ENCODE measurements around the gene GPC3.
A peak's percentile ranks its signal among the peaks of the same experiment; 100 is the strongest.
"Not testable (repeated sequence)": the region's sequence is repeated elsewhere in the genome, so short reads cannot be mapped to it uniquely, and the experiment has no call there.

Gene GPC3

DNA sequence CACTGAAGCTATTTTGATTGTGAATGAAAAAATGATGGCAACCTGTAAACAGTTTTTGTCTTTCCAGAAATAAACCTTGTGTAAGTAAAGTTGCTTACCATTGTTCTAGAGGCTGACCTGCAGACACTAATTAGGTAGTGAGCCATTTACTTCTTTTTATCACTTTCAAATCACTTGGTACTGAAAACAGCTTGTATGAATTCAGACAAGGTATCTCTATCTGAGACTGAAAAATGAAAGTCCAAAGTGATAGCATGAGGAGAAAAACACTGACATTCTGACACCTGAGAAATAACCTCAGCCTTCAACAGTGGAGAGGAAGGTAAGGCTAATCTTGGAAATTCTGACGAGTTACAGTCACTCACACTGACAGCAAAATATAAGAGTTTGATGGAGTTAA is 238.8 kb downstream of the GPC3 start:
- DNase-seq = no peak

GRCh38 chrX:133745349-133745748 is 240.0 kb downstream of the GPC3 start:
- peak; percentile 2 for DNase-seq

GRCh38 chrX:133742602-133743305 is 242.6 kb downstream of the GPC3 start:
- DNase-seq = no peak

GRCh38 chrX:133741303-133741702 is 244.1 kb downstream of the GPC3 start:
- DNase-seq = no peak

GRCh38 chrX:133726642-133727041 is 258.8 kb downstream of the GPC3 start:
- no peak for DNase-seq

DNA sequence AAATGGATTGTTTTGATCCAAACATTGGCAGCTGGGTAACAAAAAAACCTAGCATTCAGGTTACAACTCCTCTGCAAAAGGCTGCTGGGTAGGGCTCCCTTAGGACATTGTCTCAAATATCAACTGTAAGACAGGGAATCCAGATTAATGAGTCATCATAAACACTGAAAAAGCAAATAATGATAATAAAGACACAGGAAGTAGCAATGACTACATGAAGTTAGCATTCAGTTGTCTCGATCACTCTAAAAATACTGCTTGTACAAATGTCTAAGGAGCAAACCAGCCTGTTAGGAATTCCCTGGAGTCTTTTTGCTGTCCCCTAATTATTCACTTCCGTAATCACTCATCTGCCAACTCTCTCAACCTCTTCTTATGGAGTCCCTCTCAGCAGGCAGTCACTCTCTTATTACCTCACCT is 259.2 kb downstream of the GPC3 start:
- DNase-seq = no peak

DNA sequence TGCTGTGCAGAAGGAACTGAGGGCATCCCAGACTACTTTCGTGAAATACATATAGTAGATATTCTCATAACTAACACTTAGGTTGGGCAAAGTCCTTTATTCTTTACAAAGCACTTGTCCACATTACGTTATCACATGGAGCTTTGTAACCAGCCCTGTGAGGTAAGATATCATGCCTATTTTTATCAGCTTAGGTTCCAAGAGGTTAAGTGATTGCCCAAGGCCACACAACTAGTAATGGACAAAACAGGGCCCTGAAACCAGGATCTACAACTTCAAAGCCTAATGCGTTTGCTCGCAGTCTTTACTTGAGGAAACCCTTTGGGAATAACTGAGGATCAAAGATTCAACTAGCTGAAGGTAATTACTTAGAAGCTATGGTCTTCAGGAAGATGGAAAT is 261.5 kb downstream of the GPC3 start:
- DNase-seq = no peak

- DNase-seq = no peak
Measured at GRCh38 chrX:133722756-133723155, 262.6 kb downstream of the GPC3 start.

GRCh38 chrX:133720269-133720668 is 265.1 kb downstream of the GPC3 start:
- DNase-seq = not testable (repeated sequence)

GRCh38 chrX:133715715-133716114 is 269.7 kb downstream of the GPC3 start:
- DNase-seq = no peak

DNA sequence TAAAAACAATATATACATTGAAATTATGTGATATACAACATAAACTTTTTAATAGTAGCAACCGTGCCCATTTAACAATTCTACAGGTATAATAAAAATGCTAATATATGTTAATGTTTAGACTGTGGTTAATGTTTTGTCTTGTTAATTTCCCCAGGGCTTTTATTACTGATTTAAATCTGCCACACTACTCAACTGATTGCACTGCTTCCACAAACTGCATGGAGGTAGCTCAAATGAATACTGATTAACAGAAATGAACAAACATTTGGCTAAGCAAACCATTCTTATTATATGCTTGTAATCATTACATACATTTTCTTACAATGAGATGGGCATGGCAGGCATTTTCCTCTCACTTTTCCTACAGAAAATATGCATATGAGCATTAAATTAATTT is 275.9 kb downstream of the GPC3 start:
- no peak for DNase-seq

DNA sequence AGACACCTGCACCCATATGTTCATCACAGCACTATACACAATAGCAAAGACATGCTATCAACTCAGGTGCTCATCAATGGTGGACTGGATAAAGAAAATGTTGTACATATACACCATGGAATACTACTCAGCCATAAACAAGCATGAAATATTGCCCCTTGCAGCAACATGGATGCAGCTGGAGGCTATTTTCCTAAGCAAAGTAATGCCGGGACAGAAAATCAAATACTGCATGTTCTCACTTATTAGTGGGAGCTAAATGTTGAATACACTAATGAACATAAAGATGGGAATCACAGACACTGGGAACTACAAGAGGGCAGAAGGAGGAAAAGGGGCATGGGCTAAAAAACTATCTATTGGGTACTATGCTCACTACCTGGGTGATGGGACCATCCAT is 278.5 kb downstream of the GPC3 start:
- no peak for DNase-seq

GRCh38 chrX:133702230-133702629 is 283.2 kb downstream of the GPC3 start:
- DNase-seq = no peak

- no peak for DNase-seq
Measured at GRCh38 chrX:133699023-133699728, 286.2 kb downstream of the GPC3 start.

DNA sequence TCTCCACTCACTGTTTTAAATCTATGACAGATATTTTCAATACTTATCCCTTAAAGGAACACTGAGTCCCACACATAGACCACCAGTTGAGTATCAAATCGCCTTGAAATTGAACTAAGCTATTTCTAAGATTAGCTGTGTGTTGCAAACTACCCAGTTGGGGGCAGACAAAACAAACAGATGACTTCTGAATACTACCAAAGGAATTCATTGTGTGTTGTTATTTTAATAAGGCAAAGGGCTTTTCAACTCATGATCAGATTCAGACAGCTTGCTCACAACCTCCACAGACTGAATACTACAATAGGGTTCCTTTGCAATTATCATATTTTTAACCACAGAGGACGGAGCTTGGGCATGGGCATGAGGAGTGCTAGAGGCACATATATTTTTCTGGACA is 287.1 kb downstream of the GPC3 start:
- DNase-seq = no peak

DNA sequence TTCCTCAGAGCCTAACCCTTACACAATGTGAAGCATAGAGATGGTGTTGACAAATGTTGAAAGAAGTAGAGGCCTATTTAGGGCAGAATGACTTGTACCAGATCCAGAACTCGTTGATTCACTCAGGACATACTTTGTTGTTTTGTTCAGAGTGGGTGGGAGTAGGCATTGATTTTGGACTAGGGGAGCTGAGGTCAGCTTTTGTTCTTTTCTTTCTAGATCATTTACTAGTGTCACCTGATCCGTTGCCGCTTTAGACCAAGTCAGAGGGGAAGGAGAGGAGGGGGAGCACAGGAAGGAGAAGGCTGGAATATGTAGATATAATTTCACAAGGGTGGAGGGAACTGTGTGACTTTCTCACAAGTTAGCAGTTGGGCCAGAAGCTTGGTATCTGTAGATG is 287.7 kb downstream of the GPC3 start:
- no peak for DNase-seq

DNA sequence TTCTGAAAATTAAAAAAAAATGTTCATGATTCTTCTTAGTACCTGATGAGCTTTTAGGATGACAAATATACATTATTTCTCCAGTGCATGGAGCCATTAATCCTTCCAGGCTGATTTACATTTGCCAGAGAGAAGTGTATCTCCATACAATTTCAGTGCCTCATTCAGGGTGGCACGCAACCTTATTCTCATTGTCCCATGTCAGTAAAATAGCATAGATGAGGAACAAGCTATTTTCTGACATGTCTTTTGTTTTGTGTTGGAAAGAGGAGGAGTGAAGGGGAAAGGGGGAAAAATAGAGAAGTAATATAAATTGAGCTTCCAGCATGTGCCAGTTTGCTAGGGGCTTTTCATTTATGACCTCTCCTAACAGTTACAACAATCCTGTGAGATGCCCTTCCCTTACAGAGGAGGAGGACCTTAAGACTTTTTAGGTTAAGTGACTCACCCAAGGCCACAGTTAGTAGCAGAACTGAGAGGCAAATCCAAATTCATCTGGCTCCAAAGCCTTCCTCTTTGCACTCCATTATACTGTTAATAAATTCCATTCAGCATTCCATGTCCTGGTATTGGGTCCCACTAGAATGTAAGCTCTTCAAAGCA is 295.3 kb downstream of the GPC3 start:
- no peak for DNase-seq

DNA sequence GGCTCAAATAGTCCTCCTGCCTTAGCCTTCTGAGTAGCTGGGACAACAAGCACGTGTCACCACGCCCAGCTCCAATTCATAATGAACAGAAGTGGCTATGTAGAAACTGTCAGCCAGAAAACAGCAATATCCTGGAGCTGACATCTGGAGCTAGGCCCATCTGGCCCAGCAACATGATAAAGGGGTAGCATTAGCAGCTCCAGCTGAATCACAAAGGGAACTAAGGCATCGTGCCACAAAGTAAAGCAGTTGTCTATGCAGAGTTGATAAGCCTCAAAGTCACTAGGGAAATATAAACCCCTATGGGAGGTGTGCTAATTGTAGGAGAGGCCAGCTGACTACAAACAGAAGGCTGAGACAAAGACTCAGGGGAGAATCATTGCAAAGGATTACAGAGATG is 299.6 kb downstream of the GPC3 start:
- no peak for DNase-seq

- no peak for DNase-seq
Measured at GRCh38 chrX:133681897-133682296, 303.5 kb downstream of the GPC3 start.

DNA sequence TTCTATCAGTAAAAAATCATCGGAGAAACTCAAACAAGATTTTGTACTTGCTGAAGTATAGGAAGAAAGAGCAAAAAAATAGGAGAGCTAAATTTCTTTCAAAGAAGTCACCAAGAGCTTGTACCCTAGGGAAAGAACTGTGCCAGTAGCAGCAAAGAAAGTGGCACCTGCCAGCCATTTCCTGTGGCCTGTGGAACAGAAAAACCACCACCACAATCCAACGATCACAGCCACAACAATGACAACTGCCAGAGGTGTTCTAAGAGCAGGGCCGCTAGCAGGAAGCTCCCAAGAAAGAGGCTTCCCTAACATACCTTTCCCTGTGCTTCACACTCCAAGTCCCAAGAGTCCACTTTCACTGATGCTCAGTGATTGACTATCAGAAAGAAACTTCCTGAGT is 304.0 kb downstream of the GPC3 start:
- no peak for DNase-seq

DNA sequence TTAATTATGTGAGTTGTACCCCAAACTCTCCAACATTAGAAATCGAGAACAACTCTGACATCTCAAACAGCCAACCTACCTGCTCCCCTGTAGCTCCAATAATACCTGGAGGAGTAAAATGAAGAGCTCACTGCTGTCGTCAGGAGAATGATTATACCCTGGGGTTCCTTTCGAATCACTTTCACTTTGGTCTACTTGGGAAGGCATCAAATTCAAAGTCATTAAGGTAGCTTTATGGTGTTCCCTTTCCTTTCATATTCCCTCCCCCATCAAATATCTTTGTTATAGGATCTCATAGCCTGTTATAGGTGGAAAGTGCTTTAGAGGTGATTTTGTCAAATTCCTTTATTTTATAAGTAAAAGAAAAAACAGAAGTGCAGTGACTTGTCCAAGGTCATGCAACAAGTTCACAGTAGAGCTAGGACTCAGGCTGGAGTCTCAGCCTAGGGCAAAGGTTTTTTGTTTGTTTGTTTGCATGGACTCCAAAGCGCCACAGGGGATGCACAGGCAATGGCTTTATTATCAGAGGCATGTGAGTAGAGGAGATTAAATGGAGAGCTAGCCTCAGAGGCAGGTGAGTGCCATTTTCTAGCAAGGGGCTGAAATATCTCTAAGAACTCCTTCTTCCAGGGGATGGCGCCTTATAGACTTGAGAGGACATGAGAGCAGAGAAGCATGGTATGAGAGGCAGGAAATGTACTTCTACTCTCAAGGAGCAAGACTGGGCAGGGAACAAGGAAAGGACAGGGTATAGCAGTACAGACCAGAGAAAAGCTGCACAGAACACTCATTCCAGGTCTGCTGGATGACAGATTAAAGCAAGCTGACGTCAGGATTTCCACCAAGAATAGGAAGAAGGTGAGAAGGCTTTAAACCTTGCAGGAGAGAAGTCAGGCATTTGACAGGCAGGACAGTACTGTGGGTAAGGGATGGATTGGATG is 308.0 kb downstream of the GPC3 start:
- no peak for DNase-seq

DNA sequence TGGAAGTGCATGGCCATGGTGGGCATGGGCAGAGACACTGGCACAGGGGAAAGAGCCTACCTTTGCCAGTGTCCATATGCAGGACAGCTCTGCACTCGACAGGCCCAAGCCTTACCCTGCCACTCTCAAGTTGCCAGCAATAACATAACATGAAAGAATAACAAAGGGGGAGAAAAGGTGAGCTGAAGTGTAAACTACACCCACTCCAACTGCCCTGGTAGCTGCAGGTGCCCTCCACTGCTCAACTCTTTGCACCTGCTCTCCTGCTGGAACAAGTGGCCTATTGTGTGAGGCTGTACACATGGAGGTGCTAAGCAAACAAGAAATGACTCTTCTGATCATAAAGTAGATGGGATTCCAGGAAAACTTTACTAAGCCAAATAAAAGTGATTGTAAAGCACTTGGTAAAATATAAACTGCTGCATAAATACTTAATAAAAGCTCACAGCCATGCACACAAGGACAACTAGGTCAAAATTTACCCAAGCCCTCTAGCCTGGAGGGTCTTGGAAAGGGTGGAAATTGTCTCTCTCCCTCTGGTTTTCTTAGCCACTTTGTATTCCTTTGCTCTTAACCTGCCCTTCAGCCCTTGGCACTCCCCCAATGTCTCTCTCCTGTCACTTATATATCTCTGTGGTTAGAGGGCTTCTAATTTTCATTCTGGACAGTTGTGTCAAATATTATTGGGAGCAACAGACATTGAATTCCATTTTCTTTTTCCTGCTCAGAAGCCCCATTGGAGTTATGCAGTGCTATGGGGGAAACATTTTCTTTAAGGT is 308.9 kb downstream of the GPC3 start:
- no peak for DNase-seq

Measured in effector CD8-positive, alpha-beta T cell (primary cell).